K562 (cell line): Measurements from ENCODE around the gene PHF5A. TPM values are rescaled to one million over a fixed set of nuclear protein-coding genes. Genes with fewer than 3 reads are reported as not detected.

Experiments
- ATAC-seq: fragments of 200-7000 bp; cut with Tn5 transposase; 3 replicates; pipeline ENCODE4 v1.9.1; 2020; ENCODE audit warnings: moderate library complexity
- BruUV-seq: library from RNA; stranded (reverse); fragments of 400-500 nt; replicated peaks from 2 replicates; lab custom pipeline; 2021; lab: Mats Ljungman, UMichigan
- CTCF ChIA-PET: fragments of 300-600 bp; formaldehyde crosslinking; extraction: SDS; loops from one replicate; lab custom pipeline; 2021; ENCODE audit warnings: low intra/inter-chr PET ratio; lab: Yijun Ruan, JAX
- POLR2A ChIA-PET: fragments of 300-600, 350-650 bp; sonication (Branson Sonifier 250); formaldehyde crosslinking; extraction: SDS; loops from one replicate; lab custom pipeline; 2021; ENCODE audit warnings: antibody characterized with exemption, inconsistent platforms; lab: Yijun Ruan, JAX
- DNase-seq, 4 experiments: peaks; one replicate each; pipeline versions ENCODE4 v3.0.0 to v3.0.0-alpha.2; 2011 to 2018; ENCODE audit warnings: low spot score in 3 of 4, mixed read lengths in 3 of 4; ENCODE audit errors: extremely low read depth in 1 of 4
- FAIRE-seq: peaks from 2 replicates; lab custom pipeline; 2011; peaks lifted over from hg19 to GRCh38; lab: Jason Lieb, UNC
- H2AFZ ChIP-seq: 2 replicates; pipeline ENCODE4 v1.6.0; 2011; ENCODE audit warnings: low read depth, low read length, control low read depth, inconsistent platforms
- H3K27ac ChIP-seq: fragments of 200-600 bp; 3 replicates; pipeline ENCODE4 v1.8.0; 2011; ENCODE audit warnings: low read depth, mild to moderate bottlenecking, control low read depth, inconsistent platforms, low read length, moderate library complexity, mixed read lengths; ENCODE audit errors: extremely low read depth
- H3K27me3 ChIP-seq, 2 experiments: fragments of 300-600 bp in 1 of 2; 2 replicates in 1 of 2; 3 replicates in 1 of 2; pipeline versions ENCODE4 v1.6.0 to v1.8.0; 2011; ENCODE audit warnings: inconsistent platforms in 2 of 2, low read length in 2 of 2, mild to moderate bottlenecking in 1 of 2, mixed read lengths in 1 of 2, moderate library complexity in 1 of 2; ENCODE audit not compliant: control insufficient read depth in 2 of 2, insufficient read depth in 2 of 2
- H3K36me3 ChIP-seq: fragments of 300-600 bp; 3 replicates; pipeline ENCODE4 v1.8.0; 2011; ENCODE audit warnings: mild to moderate bottlenecking, low read length, inconsistent platforms; ENCODE audit not compliant: control insufficient read depth, insufficient read depth
- H3K4me1 ChIP-seq, 2 experiments: fragments of 200-600 bp in 1 of 2; replicated peaks in 1 of 2; 2 replicates in 1 of 2; 3 replicates in 1 of 2; pipeline versions ENCODE4 v1.5.1 to v1.8.0; 2011; ENCODE audit warnings: inconsistent platforms in 2 of 2, low read length in 2 of 2, mild to moderate bottlenecking in 1 of 2, mixed read lengths in 1 of 2, moderate library complexity in 1 of 2; ENCODE audit not compliant: control insufficient read depth in 2 of 2, insufficient read depth in 2 of 2
- H3K4me2 ChIP-seq: 2 replicates; pipeline ENCODE4 v1.6.1; 2011; ENCODE audit warnings: low read length, control low read depth, inconsistent platforms, mixed read lengths; ENCODE audit not compliant: insufficient read depth
- H3K4me3 ChIP-seq: fragments of 200-600 bp; sonication (generic), shearing (Covaris generic); 2 replicates; pipeline ENCODE4 v1.5.1; 2016; ENCODE audit warnings: control low read depth, inconsistent platforms
- H3K79me2 ChIP-seq: fragments of 200-600 bp; 3 replicates; pipeline ENCODE4 v1.8.0; 2011; ENCODE audit warnings: low read length, inconsistent platforms; ENCODE audit not compliant: control insufficient read depth, insufficient read depth
- H3K9ac ChIP-seq, 2 experiments: 2 replicates each; pipeline versions ENCODE4 v1.6.0 to v1.6.1; 2011; ENCODE audit warnings: low read depth in 2 of 2, low read length in 2 of 2, control low read depth in 1 of 2, inconsistent platforms in 1 of 2, mild to moderate bottlenecking in 1 of 2, mixed read lengths in 1 of 2; ENCODE audit not compliant: insufficient read depth in 1 of 2
- H3K9me1 ChIP-seq: one replicate; pipeline ENCODE4 v1.6.0; 2011; ENCODE audit warnings: inconsistent platforms, mild to moderate bottlenecking, low read length, moderate library complexity; ENCODE audit not compliant: control insufficient read depth, insufficient read depth
- H3K9me3 ChIP-seq: replicated peaks from 2 replicates; pipeline ENCODE4 v1.5.1; 2011; ENCODE audit warnings: low read depth, low read length, inconsistent platforms; ENCODE audit not compliant: control insufficient read depth, insufficient read depth
- H4K20me1 ChIP-seq: replicated peaks from 2 replicates; pipeline ENCODE4 v1.6.1; 2011; ENCODE audit warnings: low read length, inconsistent platforms, mixed read lengths; ENCODE audit not compliant: control insufficient read depth, insufficient read depth
- CC2D1A ChIP-seq: fragments of 450-650 bp; IDR thresholded peaks from 2 replicates; pipeline ENCODE4 v1.6.1; 2017; ENCODE audit warnings: mild to moderate bottlenecking
- EGR1 ChIP-seq: fragments of 450-650 bp; conservative IDR thresholded peaks from 2 replicates; pipeline ENCODE4 v1.6.1; 2017; ENCODE audit warnings: mild to moderate bottlenecking
- FOS ChIP-seq: IDR thresholded peaks from 3 replicates; pipeline ENCODE4 v1.6.1; 2011; ENCODE audit not compliant: insufficient read length; ENCODE audit errors: extremely low read depth
- HDAC3 ChIP-seq: fragments of 450-650 bp; IDR thresholded peaks from 2 replicates; pipeline ENCODE4 v1.6.1; 2018; ENCODE audit warnings: borderline replicate concordance, mild to moderate bottlenecking, moderate library complexity; ENCODE audit not compliant: partially characterized antibody
- POLR2AphosphoS5 ChIP-seq: IDR thresholded peaks from 2 replicates; pipeline ENCODE4 v1.6.1; 2011; ENCODE audit warnings: mild to moderate bottlenecking, low read depth, low read length, moderate library complexity; ENCODE audit not compliant: control insufficient read depth, insufficient read depth
- ZNF561 ChIP-seq: fragments of 450-650 bp; formaldehyde crosslinking; conservative IDR thresholded peaks from 2 replicates; pipeline ENCODE4 v1.4.0; 2020; ENCODE audit warnings: mild to moderate bottlenecking, moderate library complexity
- WGBS: fragments of 100-300 bp; shearing (Covaris generic); methylation state at CpG from one replicate; pipeline ENCODE4 v1.1.6; 2016; ENCODE audit warnings: low coverage, mixed read lengths; ENCODE audit not compliant: insufficient coverage; ENCODE audit errors: missing lambda C conversion rate; 5-methylcytosine and 5-hydroxymethylcytosine counted together
- in situ Hi-C: fragments of 300-500 bp; cut with MboI; formaldehyde crosslinking; loops from 4 replicates; pipeline ENCODE4 v1.15.0; 2018; ENCODE audit warnings: inconsistent platforms, mixed read lengths
- intact Hi-C: fragments of 100-400 bp; cut with micrococcal nuclease; formaldehyde crosslinking; loops from 2 replicates; pipeline ENCODE4 v1.14.2; 2022
- polyA plus RNA-seq, 8 experiments: library from polyadenylated mRNA; depleted of rRNA in 4 of 8; stranded (reverse) in 5 of 8; unstranded in 3 of 8; fragments of >200 nt; fragmentation: Nextera tagmentation in 2 of 8; fragmentation: Illumina TruSeq in 1 of 8; extraction: Ambion mirVana in 2 of 8; extraction: Trizol in 1 of 8; gene quantifications; 2 replicates each; pipeline versions ENCODE4 v1.2.1 to v1.2.3, GENCODE V29; 2011 to 2014; ENCODE audit warnings: inconsistent platforms in 1 of 8, missing spikeins in 1 of 8
- total RNA-seq, 7 experiments: library from RNA; depleted of rRNA in 6 of 7; stranded (reverse); fragments of >200 nt in 6 of 7; fragmentation: Illumina TruSeq in 2 of 7; extraction: Trizol in 2 of 7; gene quantifications; 2 replicates each; pipeline versions ENCODE4 v1.2.1 to v1.2.3, GENCODE V29; 2011 to 2021; ENCODE audit warnings: low replicate concordance in 1 of 7

The PHF5A gene
- total and polyA plus RNA-seq, 9 of the 15 experiments (the other 6 are each of a cell fraction or from before 2014, with no cell fraction given): 14.2 to 144 (median 101) TPM

GRCh38 chr22:41518048-41518347 is 49.5 kb upstream of the PHF5A start:
- no peak overlapping the region for H3K4me3 ChIP-seq
- no peak overlapping the region for H3K27ac ChIP-seq
- H3K9me3 ChIP-seq: no peaks in the 10 kb centered on the region
- H4K20me1 ChIP-seq: no peaks in the 10 kb centered on the region
- no peak overlapping the region for H2AFZ ChIP-seq
- intact Hi-C loops (no loop called here), in situ Hi-C loops (no loop called here)
- TF ChIP-seq HDAC3 (no peak), ZNF561 (no peak), FOS (no peak), EGR1 (no peak), POLR2AphosphoS5 (peak; percentile 49; the same call in 1 of the 2 replicates), CC2D1A (no peak)
- H3K9me1 ChIP-seq: no peaks in the 10 kb centered on the region
- H3K9ac ChIP-seq: peak overlapping the region in 1 of 2 experiments; percentile 68; a peak in 2 of 4 replicates
- no TSS peak for BruUV-seq
- no peak for FAIRE-seq
- ATAC-seq: no peak
- POLR2A ChIA-PET: interaction anchor here (0.8 to 1.1 kb wide), 2 partner anchors 71 to 115 kb away, joined by 3 read pairs; partner anchors contain the start of gene TOB2
- H3K79me2 ChIP-seq: peaks cover 11% of the 10 kb centered on the region
- peaks cover 82% of the 10 kb centered on the region for H3K36me3 ChIP-seq
- peaks cover 13 to 18% of the 10 kb centered on the region in 2 experiments for H3K4me1 ChIP-seq
- H3K4me2 ChIP-seq: no peak overlapping the region
- no peaks in the 10 kb centered on the region for H3K27me3 ChIP-seq
- 72% methylated on average over 4 of the region's 7 CpGs for WGBS
- DNase-seq: no peak
- CTCF ChIA-PET: interaction anchor here (0.5 to 2.4 kb wide), 3 partner anchors 15 to 595 kb away, joined by 3 to 10 read pairs (median 3); no protein-coding TSS in a partner anchor
